ENCODE measurements around the gene MARCHF10. TPM values are rescaled to one million over a fixed set of nuclear protein-coding genes. Genes with fewer than 3 reads are reported as not detected.
"Not testable (repeated sequence)": the region's sequence is repeated elsewhere in the genome, so short reads cannot be mapped to it uniquely, and the experiment has no call there.

The MARCHF10 gene
- total RNA-seq, 2 donors from 2014 or later = not detected

DNA sequence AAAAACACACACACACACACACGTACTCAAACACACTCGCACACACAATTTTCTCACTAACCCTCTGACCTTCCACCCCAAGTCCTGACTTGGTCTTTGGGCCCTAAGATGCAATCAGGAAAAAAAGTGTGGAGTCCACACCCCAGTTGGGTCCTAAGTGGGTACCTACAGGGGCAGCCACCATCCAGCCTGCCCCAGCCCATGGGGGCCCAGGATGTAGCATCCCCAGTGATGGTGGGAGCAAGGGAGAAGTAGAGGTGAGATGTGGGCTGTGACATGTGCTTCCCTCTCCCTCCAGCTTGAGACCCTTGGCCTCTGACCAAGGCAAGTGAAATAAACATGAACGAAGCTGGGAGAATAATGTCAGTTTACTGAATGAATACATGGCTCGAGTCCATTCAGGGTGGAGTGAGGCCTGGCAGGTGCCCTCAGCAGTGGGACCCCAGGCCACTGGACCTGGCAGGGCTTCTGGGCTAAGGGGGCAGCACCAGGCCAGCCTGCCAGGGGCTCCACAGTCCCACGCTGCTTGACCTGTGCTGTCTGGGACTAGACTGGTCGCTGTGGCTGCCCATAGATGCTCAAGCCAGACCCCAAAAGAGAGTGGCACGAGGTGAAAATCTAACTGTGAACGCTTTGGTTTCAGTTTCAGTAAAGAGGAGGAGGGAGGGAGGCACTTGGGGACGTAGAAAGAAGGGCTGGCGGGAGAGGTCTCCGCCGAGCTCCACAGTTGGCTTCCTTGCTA is 107.0 kb downstream of the MARCHF10 start:
- TF ChIP-seq, protein P1, sequence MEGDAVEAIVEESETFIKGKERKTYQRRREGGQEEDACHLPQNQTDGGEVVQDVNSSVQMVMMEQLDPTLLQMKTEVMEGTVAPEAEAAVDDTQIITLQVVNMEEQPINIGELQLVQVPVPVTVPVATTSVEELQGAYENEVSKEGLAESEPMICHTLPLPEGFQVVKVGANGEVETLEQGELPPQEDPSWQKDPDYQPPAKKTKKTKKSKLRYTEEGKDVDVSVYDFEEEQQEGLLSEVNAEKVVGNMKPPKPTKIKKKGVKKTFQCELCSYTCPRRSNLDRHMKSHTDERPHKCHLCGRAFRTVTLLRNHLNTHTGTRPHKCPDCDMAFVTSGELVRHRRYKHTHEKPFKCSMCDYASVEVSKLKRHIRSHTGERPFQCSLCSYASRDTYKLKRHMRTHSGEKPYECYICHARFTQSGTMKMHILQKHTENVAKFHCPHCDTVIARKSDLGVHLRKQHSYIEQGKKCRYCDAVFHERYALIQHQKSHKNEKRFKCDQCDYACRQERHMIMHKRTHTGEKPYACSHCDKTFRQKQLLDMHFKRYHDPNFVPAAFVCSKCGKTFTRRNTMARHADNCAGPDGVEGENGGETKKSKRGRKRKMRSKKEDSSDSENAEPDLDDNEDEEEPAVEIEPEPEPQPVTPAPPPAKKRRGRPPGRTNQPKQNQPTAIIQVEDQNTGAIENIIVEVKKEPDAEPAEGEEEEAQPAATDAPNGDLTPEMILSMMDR (IDR thresholded peaks at IDR 0.05) = no peak
- DNase-seq (ENCODE audit: low spot score) = no peak
- Histone ChIP-seq H3K36me3 (no peaks in the 10 kb centered on the region), H3K27ac (no peak overlapping the region), H3K4me3 (no peak overlapping the region), H3K4me1 (peaks cover 0 to 39% of the 10 kb centered on the region in 2 donors), H3K9me3 (no peaks in the 10 kb centered on the region), H3K27me3 (no peaks in the 10 kb centered on the region)

DNA sequence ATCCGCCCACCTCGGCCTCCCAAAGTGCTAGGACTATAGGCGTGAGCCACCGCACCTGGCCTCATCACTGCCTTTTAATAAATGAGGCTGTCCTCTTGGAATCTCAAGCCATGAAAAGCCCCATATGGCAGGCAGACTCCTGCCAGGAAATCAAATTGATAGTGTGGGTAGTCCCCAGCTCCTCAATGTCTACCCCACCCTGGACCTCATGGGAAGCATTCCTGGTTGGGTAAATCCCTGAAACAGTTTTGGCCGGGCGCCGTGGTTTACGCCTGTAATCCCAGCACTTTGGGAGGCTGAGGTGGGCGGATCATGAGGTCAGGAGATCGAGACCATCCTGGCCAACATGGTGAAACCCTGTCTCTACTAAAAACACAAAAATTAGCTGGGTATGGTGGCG is 109.7 kb downstream of the MARCHF10 start:
- not testable (repeated sequence) for H3K4me3 ChIP-seq; DNase-seq (ENCODE audit: low spot score)
- peaks cover 0 to 28% of the 10 kb centered on the region in 2 donors for H3K4me1 ChIP-seq

DNA sequence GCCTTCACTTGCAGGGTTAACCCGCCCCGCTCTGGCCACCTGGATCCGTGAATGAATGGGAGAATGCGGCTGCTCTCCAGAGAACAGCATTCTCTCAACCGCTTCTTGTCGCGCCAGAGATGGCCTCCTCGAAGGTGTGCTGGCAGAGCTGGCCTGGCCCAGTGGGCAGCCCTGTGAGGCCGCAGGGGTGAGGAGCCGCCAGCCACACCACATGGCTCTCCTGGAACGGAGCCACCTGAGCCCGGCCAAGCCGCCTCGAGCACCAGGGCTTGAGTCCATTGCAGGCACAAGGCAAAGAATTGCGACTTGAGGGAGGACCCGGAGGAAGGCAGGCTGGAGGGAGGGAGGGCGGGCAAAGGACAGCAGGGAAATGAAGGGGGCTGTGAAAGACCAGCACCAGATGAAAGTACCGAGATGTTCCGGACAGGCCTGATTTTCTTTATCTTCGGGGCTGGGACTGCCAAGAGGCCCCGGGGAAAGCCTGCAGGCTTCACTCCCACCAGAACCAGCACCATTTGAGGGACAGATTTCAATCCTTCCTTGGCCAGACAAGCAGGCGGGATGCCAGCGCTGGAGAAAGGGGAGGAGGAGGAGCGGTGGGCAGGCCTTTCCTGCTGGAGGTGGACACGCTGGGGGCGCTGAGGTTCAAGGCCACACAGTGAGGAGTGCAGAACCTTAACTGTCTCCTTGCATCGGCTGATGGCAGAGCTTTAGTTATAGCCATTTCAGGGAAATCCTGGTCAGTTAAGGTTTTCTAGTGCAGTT is 111.2 kb downstream of the MARCHF10 start:
- H3K9me3 ChIP-seq = no peaks in the 10 kb centered on the region
- TF ChIP-seq, protein P1 (IDR thresholded peaks at IDR 0.05) = no peak
- no peak for DNase-seq (ENCODE audit: low spot score)

More for the DNA sequence above, 109.7 kb downstream of the MARCHF10 start:
- H3K27me3 ChIP-seq, H3K36me3 ChIP-seq, H3K9me3 ChIP-seq, H3K27ac ChIP-seq: not testable (repeated sequence)

DNA sequence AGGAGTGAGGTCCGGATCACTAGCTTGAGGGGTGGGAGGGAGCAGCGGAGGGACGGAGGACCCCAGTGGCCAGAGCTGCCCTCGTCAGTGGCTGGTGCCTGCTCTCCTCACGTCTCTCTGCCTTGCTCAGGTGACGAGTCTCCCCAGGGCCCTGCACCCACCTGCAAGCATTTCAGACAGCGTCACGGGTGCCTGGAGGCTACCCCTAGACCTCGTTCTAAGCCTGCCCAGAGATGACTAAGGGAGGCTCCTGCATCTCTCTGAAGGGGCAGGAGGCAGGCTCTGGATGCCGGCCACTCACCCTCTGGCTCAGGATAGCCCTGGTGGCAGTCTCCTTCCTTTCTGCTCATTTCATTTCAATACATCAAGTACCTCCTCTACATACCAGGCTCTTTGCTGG is 111.9 kb downstream of the MARCHF10 start:
- Histone ChIP-seq H3K9me3 (no peaks in the 10 kb centered on the region), H3K4me1 (peaks cover 0 to 25% of the 10 kb centered on the region in 2 donors), H3K4me3 (no peak overlapping the region), H3K36me3 (no peaks in the 10 kb centered on the region), H3K27me3 (no peaks in the 10 kb centered on the region), H3K27ac (no peak overlapping the region)
- no peak for DNase-seq (ENCODE audit: low spot score)
- TF ChIP-seq, protein P1 (IDR thresholded peaks at IDR 0.05) = no peak

More for the DNA sequence above, 111.2 kb downstream of the MARCHF10 start:
- H3K4me3 ChIP-seq = no peak overlapping the region
- no peaks in the 10 kb centered on the region for H3K27me3 ChIP-seq
- no peaks in the 10 kb centered on the region for H3K36me3 ChIP-seq
- peaks cover 0 to 25% of the 10 kb centered on the region in 2 donors for H3K4me1 ChIP-seq
- H3K27ac ChIP-seq = no peak overlapping the region

DNA sequence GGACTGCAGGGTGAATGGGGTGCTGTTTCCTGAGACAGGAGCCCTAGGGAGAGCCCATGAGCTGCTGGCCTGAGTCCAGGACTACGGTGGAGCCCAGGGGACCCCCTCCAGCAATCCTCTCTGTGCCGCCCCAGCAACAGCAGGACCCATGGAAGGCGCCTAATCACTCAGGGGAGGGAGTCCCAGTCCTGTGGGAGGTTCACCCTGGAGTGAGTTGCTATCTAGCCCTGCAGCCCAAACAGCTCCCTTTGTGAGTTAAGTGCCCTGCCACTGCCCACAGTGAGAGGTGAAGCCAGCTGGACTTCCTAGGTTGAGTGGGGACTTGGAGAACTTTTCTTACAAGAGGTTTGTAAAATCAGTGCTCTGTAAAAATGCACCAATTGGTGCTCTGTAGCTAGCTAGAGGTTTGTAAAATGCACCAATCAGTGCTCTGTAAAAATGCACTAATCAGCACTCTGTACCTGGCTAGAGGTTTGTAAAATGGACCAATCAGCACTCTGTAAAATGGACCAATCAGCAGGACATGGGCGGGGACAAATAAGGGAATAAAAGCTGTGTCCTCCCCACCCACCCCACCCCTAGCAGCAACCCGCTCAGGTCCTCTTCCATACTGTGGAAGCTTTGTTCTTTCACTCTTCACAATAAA is 112.9 kb downstream of the MARCHF10 start:
- H3K36me3 ChIP-seq; DNase-seq (ENCODE audit: low spot score); H3K4me3 ChIP-seq; H3K9me3 ChIP-seq; H3K27ac ChIP-seq; H3K27me3 ChIP-seq: not testable (repeated sequence)
- peaks cover 0 to 25% of the 10 kb centered on the region in 2 donors for H3K4me1 ChIP-seq

DNA sequence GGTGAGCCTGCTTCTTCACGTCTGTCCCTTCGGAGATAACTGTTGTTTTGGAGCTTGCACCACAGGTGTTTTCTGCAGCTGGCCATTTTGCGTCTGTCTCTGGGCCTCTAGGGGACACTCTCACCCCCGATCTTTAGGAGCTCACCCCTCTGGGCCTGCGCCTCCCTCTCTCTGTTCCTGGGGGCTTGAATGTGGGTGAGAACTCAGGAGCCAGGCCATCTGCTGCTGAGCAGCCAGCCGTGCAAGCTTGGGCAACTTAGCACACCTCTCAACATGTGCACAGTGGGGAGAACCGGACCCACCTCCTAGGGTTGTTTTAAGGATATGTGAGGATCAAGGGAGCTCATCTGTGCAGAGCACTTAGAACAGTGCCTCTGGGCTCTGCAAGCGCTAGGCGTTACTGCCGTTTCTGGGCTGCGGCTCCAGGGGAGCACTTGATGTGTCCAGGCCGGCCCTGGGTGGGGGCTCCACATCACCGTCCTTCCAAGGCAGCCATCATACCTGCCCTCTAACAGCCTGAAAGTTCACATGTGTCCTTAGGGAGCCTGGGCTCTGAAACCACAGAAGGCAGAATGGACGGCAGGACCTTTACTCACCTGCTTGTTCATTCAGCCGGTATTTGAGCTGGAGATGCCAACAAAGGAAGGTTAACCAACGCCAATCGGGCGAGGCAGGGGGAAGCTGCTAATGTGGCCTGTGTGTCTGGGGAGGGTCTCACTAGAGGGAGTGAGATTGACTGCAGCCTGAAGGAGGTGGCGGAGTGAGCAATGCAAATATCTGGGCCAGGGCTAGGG is 114.3 kb downstream of the MARCHF10 start:
- TF ChIP-seq, protein P1 (IDR thresholded peaks at IDR 0.05) = no peak
- H3K27ac ChIP-seq = no peak overlapping the region
- no peaks in the 10 kb centered on the region for H3K27me3 ChIP-seq
- DNase-seq (ENCODE audit: low spot score) = no peak
- H3K4me3 ChIP-seq = no peak overlapping the region
- H3K4me1 ChIP-seq = peaks cover 0 to 25% of the 10 kb centered on the region in 2 donors
- peaks cover 9% of the 10 kb centered on the region for H3K36me3 ChIP-seq
- no peaks in the 10 kb centered on the region for H3K9me3 ChIP-seq

Measured in right atrium auricular region (tissue), 2 donors.